ENCODE measurements around the gene HES3.

The HES3 gene

DNA sequence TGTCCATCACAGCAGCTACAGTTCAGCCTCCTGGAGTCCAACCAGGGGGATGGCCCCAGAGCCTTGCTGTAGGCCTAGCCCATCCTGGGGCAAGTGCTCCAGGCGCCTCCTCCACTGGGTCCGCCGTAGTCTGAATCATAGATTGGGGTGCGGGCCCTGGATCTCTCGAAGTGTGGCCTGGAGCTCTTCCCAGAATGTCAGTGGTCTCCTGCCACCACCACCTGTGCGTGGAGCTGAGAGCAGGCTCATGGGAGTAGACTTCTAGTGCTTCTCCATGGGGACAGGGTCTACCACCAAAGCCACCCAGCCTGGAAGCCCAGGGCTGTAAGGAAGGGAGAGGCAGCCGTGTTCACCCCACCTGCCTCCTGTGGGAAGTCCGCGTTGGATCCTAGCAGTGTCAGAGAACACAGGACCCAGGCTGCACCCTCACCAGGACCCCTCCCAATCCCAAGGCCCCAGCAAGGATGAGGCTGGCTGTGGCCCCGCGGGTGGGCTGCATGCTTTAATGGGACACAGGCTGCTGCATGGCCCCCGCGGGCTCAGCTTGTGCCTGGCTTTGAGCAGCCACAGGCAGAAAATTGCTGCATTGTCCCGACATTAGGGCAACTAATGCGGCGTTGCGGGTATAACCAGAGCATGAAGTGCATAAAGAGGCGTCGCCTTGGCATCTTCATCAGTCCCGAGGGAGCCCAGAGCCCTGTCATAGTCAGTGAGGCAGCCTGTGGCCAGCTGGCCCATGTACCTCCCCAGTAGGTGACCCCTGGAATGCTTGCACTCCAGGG lies 735 bp upstream of the HES3 start:
- TF ChIP-seq GABPA (IDR thresholded peaks at IDR 0.05; ENCODE audit: low read depth) = no peak
- Histone ChIP-seq H3K4me3 (replicated peaks; ENCODE audit: insufficient read depth, low read length) (no peak overlapping the region), H3K27me3 (ENCODE audit: insufficient read depth, poor library complexity, severe bottlenecking) (peaks cover 52% of the 10 kb centered on the region), H3K27ac (replicated peaks) (no peak overlapping the region)
- DNase-seq (ENCODE audit: low read depth in 1 of 2, low spot score in 1 of 2) = no peak

DNA sequence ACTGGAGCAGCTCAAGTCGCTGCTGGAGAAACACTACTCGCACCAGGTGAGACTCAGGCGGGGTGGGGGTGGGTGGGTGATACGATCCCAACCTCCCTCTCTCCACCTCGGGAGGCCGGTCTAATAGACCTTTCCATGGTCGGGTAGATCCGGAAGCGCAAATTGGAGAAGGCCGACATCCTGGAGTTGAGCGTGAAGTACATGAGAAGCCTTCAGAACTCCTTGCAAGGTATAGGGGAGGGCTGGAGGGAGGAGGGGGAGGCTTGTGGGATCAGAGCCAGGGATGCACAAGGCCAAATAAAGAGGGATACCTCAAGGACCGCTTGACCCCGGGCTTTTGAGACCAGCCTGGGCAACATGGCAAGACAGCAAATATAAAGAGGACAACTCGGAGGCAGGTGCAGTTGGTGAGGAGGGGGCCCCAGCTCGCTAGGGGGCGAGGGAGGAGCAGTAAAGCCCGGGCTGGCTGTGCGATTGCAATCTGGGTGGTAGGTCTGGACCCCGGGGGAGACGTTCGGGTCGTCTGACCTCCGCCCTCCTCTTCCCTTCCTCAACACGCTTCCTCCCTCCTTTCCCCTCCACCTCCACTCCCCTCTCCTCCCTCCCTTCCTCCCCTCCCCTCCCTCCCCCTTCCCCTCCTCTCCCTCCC lies 546 bp downstream of the HES3 start:
- H3K4me3 ChIP-seq (replicated peaks; ENCODE audit: insufficient read depth, low read length) = no peak overlapping the region
- TF ChIP-seq, protein P1, sequence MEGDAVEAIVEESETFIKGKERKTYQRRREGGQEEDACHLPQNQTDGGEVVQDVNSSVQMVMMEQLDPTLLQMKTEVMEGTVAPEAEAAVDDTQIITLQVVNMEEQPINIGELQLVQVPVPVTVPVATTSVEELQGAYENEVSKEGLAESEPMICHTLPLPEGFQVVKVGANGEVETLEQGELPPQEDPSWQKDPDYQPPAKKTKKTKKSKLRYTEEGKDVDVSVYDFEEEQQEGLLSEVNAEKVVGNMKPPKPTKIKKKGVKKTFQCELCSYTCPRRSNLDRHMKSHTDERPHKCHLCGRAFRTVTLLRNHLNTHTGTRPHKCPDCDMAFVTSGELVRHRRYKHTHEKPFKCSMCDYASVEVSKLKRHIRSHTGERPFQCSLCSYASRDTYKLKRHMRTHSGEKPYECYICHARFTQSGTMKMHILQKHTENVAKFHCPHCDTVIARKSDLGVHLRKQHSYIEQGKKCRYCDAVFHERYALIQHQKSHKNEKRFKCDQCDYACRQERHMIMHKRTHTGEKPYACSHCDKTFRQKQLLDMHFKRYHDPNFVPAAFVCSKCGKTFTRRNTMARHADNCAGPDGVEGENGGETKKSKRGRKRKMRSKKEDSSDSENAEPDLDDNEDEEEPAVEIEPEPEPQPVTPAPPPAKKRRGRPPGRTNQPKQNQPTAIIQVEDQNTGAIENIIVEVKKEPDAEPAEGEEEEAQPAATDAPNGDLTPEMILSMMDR (IDR thresholded peaks at IDR 0.05; ENCODE audit: insufficient read depth, low read length) = no peak
- TF ChIP-seq, protein P2, sequence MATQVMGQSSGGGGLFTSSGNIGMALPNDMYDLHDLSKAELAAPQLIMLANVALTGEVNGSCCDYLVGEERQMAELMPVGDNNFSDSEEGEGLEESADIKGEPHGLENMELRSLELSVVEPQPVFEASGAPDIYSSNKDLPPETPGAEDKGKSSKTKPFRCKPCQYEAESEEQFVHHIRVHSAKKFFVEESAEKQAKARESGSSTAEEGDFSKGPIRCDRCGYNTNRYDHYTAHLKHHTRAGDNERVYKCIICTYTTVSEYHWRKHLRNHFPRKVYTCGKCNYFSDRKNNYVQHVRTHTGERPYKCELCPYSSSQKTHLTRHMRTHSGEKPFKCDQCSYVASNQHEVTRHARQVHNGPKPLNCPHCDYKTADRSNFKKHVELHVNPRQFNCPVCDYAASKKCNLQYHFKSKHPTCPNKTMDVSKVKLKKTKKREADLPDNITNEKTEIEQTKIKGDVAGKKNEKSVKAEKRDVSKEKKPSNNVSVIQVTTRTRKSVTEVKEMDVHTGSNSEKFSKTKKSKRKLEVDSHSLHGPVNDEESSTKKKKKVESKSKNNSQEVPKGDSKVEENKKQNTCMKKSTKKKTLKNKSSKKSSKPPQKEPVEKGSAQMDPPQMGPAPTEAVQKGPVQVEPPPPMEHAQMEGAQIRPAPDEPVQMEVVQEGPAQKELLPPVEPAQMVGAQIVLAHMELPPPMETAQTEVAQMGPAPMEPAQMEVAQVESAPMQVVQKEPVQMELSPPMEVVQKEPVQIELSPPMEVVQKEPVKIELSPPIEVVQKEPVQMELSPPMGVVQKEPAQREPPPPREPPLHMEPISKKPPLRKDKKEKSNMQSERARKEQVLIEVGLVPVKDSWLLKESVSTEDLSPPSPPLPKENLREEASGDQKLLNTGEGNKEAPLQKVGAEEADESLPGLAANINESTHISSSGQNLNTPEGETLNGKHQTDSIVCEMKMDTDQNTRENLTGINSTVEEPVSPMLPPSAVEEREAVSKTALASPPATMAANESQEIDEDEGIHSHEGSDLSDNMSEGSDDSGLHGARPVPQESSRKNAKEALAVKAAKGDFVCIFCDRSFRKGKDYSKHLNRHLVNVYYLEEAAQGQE (IDR thresholded peaks at IDR 0.05; ENCODE audit: insufficient replicate concordance, low read depth) = no peak
- TF ChIP-seq SPI1 (IDR thresholded peaks at IDR 0.05; ENCODE audit: borderline replicate concordance, low read depth) (no peak), GABPA (IDR thresholded peaks at IDR 0.05; ENCODE audit: low read depth) (no peak), POLR2AphosphoS5 (IDR thresholded peaks at IDR 0.05; ENCODE audit: low read depth) (no peak)

DNA sequence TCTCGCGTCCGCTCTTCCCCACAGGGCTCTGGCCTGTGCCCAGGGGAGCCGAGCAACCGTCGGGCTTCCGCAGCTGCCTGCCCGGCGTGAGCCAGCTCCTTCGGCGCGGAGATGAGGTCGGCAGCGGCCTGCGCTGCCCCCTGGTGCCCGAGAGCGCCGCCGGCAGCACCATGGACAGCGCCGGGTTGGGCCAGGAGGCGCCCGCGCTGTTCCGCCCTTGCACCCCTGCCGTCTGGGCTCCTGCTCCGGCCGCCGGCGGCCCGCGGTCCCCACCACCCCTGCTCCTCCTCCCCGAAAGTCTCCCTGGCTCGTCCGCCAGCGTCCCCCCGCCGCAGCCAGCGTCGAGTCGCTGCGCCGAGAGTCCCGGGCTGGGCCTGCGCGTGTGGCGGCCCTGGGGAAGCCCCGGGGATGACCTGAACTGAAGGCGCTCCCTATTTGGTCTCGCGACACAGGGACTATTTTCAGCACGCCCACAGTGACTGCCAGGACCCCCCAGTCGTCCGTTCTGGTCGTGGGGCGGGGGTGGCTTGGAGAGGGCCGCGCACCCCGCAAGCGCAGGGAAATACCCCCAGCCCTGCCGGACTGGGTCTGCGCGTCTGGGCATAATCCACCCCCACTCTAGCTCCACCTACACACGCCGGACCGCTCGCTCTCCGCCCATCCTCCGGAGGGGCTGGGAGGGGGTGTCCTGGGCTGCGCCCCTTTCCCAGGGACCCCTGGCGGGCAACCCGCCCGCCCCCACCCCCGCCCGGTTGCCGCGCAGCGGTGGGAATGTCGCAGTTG lies 1.3 kb downstream of the HES3 start:
- Histone ChIP-seq H3K27ac (replicated peaks) (no peak overlapping the region), H3K4me3 (replicated peaks; ENCODE audit: insufficient read depth, low read length) (no peak overlapping the region), H3K27me3 (ENCODE audit: insufficient read depth, poor library complexity, severe bottlenecking) (peaks cover 58% of the 10 kb centered on the region)
- DNase-seq (ENCODE audit: low read depth in 1 of 2, low spot score in 1 of 2) = peak; percentile 75 to 81
- TF ChIP-seq POLR2AphosphoS5 (IDR thresholded peaks at IDR 0.05; ENCODE audit: low read depth) = no peak
- TF ChIP-seq, protein P1 (IDR thresholded peaks at IDR 0.05; ENCODE audit: insufficient read depth, low read length) = peak; percentile 92
- peak; percentile 6; the same call in 1 of the 2 replicates for TF ChIP-seq SPI1 (IDR thresholded peaks at IDR 0.05; ENCODE audit: borderline replicate concordance, low read depth)
- TF ChIP-seq GABPA (IDR thresholded peaks at IDR 0.05; ENCODE audit: low read depth) = no peak
- TF ChIP-seq, protein P2 (IDR thresholded peaks at IDR 0.05; ENCODE audit: insufficient replicate concordance, low read depth) = peak; percentile 98

More for the DNA sequence above, 546 bp downstream of the HES3 start:
- H3K27me3 ChIP-seq (ENCODE audit: insufficient read depth, poor library complexity, severe bottlenecking) = peaks cover 59% of the 10 kb centered on the region
- H3K27ac ChIP-seq (replicated peaks) = no peak overlapping the region
- no peak for DNase-seq (ENCODE audit: low read depth in 1 of 2, low spot score in 1 of 2)
